Activated CD4-positive, alpha-beta T cell treated with anti-CD3 and anti-CD28 coated beads, Interleukin-2, amount 50 U/mL, for 24 hours (primary cell): ENCODE measurements around the gene RBM44.
"Not testable (repeated sequence)": the region's sequence is repeated elsewhere in the genome, so short reads cannot be mapped to it uniquely, and the experiment has no call there.

Source experiments
- DNase-seq, 2 donors: peaks; one replicate each; pipeline ENCODE4 v3.0.0-alpha.2; 2020; ENCODE audit warnings: low read depth in 1 of 2, low spot score in 1 of 2

RBM44 gene

GRCh38 chr2:237841051-237841450 lies 42.5 kb downstream of the RBM44 start:
- DNase-seq, result no peak

GRCh38 chr2:237848940-237849339 lies 50.4 kb downstream of the RBM44 start:
- not testable (repeated sequence) for DNase-seq

DNA sequence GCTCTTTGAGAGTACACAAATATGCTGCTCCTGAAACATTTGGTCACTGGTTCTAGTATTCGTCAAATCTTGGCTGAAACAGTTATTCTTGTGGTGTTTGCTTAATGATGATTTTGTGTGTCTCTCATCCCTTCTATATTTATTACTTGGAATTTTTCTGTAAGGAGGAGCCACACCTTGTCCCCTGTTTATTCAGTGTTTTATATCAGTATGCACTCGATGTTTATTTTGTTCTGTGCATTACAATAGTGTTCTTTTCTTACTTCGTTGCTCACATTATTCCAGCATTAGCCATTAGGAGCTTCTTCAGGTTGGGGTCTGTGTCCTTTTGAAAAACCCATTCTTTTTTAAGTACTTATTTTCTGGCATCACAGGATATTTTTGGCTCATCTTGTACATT lies 55.7 kb downstream of the RBM44 start:
- no peak for DNase-seq

- no peak for DNase-seq
These were observed 59.2 kb downstream of the RBM44 start for GRCh38 chr2:237857791-237858190.

DNA sequence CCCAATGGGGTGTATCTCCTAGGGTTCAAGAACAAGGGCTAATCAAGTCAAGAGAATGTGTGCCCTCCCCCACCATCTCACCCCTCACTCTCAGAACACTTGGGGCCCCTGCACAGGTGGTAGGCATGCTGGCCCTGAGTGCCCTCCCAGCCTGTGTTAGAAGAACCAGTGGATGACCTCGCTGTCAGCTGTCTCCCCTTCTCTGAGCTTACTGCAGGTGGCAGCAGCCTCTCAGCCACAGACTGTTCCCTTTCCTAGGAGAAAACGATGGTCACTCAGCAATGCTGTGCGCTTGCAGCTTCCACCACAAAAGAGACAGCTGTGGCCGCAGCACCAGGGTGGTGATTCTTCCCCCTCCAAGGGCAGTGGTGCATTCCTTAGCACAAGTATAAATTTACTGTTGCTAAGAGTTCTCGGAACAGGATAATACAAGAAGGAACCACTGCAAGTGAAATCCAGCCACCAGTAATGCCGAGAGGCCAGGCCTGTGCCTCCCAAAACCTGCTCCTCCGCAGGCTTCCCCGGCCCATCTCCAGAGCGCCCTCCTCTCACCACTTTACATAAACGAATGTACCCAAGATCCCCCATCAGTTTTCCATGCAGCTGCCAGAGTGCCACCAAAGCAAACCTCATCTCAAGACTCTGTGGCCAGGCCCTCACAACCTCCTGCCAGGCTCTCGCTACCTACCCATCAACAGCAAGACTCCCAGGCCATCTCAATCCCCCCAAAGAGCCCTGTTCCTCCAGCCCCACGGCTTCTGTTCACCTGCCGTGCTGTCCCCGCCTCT lies 59.9 kb downstream of the RBM44 start:
- DNase-seq, result peak in 1 of 2 donors; percentile 30

- no peak for DNase-seq
These were observed 60.5 kb downstream of the RBM44 start for GRCh38 chr2:237859082-237859433.

DNA sequence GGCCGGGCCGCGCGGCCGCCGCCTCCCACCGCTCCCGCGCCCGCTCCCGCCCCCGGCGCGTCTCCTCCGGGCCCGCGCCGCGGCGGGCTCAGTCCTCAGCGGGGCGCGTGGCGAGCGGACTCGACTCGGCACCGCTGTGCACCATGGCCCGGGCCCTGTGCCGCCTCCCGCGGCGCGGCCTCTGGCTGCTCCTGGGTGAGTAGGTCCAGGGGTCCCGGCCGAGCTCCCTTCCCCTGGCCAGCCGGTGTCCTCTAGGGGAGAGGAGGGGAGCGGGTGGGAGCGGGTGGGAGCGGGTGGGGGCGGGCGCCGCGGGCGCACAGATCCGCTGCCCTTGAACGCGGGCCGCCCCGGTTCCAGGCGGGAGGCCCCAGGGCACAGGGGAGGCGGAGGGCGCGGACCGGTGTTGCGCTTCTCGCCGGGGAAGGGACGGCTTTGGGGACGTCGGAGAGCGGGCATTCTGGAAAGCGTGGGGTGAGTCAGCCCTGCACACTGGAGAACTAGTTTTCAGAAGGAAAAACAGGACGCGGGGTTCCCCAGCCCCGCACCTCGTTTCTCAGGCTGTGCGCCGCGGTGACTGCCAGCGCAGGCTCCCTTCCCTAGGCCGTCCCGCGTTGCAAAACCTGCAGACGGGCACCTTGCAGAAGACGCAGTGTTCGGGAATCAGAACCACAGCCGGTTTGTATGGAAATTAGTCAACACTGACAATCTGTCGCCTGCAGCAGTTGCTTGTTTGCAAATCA lies 61.1 kb downstream of the RBM44 start, which contains the start of gene RAMP1:
Gene RAMP1 (plus strand): TSS at position 91 of the 740 bp plus-strand sequence. CDS start 53 bp downstream, at position 144.
- DNase-seq, result no peak

DNA sequence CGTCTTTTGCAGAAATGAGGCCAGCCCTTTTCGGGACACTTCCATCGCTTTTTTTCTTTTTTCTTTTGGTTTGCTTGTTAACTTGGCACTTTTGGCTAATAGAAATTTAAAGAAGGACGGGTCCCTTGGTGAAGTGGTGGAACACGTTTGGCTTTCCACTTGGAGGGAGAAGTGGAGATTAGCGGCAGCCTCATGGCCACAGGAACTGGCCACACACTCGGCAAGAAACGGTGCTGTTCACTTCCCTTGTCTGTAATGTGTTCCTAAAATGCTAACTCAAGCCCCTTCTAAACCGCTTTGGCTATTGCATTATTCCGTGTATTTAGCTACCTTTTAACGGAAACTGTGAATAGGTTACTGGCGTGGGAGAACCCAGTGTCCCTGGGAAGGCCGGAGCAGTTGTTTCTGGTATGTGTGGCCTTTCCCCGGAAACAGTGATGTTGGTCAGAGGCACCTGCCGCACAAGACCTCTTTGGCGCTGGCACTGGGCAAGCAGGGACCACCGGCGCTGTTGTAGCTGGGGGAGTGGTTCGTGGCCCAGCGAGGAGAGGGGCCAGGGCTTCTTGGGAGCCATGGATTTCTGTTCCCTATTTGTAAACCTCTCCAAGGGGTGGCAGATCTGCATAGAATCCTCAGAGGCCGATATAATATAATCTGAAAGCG lies 61.8 kb downstream of the RBM44 start:
- no peak for DNase-seq

GRCh38 chr2:237861875-237862527 lies 63.4 kb downstream of the RBM44 start:
- DNase-seq, result no peak

DNA sequence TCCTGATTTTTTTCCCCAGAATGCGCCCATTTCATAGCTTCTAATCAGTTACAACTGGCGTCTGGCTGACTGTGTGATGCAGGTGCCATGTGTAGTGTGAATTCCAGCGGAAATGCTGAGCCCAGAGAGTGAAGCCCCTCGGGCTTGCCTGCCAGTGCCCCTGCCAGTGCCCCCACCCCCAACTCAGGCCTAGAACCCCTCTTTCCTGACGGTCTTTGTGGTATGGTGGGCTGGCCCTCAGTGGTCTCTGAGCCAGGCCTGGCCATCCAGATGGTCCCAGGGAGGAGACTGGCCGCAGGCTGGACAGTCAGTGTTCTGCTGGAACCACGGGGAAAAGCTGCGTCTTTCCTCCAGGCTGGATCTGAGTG lies 63.9 kb downstream of the RBM44 start:
- no peak for DNase-seq

DNA sequence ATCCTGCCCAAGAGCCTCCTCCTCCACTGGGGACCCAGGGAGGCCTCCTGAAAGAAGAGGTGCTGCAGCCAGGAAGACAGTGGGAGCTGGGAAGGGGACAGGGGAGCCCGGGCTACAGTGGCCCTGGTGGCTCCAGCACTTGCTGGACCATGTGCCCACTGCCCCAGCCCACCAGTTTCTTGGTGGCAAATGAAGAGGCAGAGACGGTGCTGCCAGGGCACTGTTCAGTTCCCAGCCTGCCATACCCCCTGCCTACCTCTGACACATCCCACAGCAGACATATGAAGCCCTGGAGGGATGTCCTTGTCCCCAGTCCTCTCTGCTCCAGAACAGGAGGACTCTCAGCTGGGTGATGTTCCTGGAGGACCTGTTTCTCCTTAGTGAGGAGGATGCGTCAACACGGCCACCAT lies 64.5 kb downstream of the RBM44 start:
- no peak for DNase-seq

GRCh38 chr2:237863689-237864443 lies 65.3 kb downstream of the RBM44 start:
- DNase-seq, result no peak

- no peak for DNase-seq
These were observed 65.9 kb downstream of the RBM44 start for GRCh38 chr2:237864444-237864931.

- DNase-seq, result no peak
These were observed 66.5 kb downstream of the RBM44 start for GRCh38 chr2:237864940-237865622.

GRCh38 chr2:237865623-237866041 lies 67.1 kb downstream of the RBM44 start:
- no peak for DNase-seq

DNA sequence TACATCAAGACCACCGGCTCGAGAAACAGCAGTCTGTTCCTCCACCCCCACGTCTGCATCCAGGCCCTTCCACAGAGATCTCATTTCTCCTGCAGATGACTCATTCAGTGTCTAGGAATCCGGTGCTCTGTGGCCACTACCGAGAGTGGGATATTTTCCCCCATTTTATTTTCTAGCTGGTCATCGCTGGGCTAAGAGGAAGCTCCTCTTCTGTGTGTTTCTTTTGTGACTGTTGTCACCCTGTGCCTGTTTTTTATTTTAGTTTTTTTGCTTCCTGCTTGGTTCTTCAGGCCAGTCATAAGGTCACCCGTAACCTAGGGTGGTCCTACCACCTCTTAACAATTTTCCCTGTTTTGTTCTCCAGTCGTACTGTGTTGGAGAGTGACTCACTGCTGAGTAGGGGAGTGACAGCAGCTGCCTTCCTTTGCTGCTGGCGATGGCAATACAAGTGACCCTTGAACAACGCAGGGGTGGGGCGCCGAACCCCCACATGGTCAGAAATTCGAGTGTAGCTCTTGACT lies 67.6 kb downstream of the RBM44 start:
- DNase-seq, result no peak

GRCh38 chr2:237867465-237867864 lies 68.9 kb downstream of the RBM44 start:
- no peak for DNase-seq

DNA sequence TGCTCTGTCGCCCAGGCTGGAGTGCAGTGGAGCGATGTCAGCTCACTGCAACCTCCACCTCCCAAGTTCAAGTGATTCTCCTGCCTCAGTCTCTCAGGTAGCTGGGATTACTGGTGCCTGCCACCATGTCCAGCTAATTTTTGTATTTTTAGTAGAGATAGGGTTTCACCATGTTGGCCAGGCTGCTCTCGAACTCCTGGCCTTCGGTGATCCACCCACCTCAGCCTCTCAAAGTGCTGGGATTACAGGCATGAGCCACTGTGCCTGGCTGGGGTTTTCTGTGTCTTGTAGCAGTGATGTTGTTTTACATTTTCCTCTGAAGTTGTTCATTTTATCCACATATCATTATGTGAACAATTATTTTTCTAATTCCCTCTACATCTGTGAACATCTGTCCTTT lies 69.5 kb downstream of the RBM44 start:
- DNase-seq, result not testable (repeated sequence)

- no peak for DNase-seq
These were observed 70.2 kb downstream of the RBM44 start for GRCh38 chr2:237868631-237869342.
